Measurements from ENCODE around the gene KCTD20.
"Not testable (repeated sequence)": the region's sequence is repeated elsewhere in the genome, so short reads cannot be mapped to it uniquely, and the experiment has no call there.

Gene KCTD20

GRCh38 chr6:36455486-36456027 lies 12.8 kb downstream of the KCTD20 start:
- ATAC-seq (replicated peaks; ENCODE audit: extremely low read depth, poor library complexity, severe bottlenecking) (no peak), DNase-seq (ENCODE audit: low spot score in 2 of 2) (no peak)
- H3K36me3 Mint-ChIP-seq (ENCODE audit: insufficient read depth), result peaks cover 21% of the 10 kb centered on the region
- H3K9me3 Mint-ChIP-seq, result no peaks in the 10 kb centered on the region
- H3K4me1 Mint-ChIP-seq, result peaks cover 15% of the 10 kb centered on the region
- no peak overlapping the region for H3K27ac Mint-ChIP-seq (ENCODE audit: low read depth)
- no peak overlapping the region for H3K4me3 Mint-ChIP-seq
- H3K27me3 Mint-ChIP-seq, result no peaks in the 10 kb centered on the region

- Mint-ChIP-seq H3K27me3 (no peaks in the 10 kb centered on the region), H3K9me3 (no peaks in the 10 kb centered on the region), H3K27ac (ENCODE audit: low read depth) (no peak overlapping the region), H3K4me3 (no peak overlapping the region), H3K36me3 (ENCODE audit: insufficient read depth) (peaks cover 6% of the 10 kb centered on the region), H3K4me1 (peaks cover 41% of the 10 kb centered on the region)
- ATAC-seq (replicated peaks; ENCODE audit: extremely low read depth, poor library complexity, severe bottlenecking), result no peak
- no peak for DNase-seq (ENCODE audit: low spot score in 2 of 2)
These were observed 16.7 kb downstream of the KCTD20 start for GRCh38 chr6:36459501-36459900.

GRCh38 chr6:36460916-36461315 lies 18.1 kb downstream of the KCTD20 start:
- Mint-ChIP-seq H3K27ac (ENCODE audit: low read depth) (no peak overlapping the region), H3K9me3 (no peaks in the 10 kb centered on the region), H3K4me1 (peaks cover 43% of the 10 kb centered on the region), H3K36me3 (ENCODE audit: insufficient read depth) (peaks cover 4% of the 10 kb centered on the region), H3K27me3 (no peaks in the 10 kb centered on the region), H3K4me3 (no peak overlapping the region)
- DNase-seq (ENCODE audit: low spot score in 2 of 2) (no peak), ATAC-seq (replicated peaks; ENCODE audit: extremely low read depth, poor library complexity, severe bottlenecking) (no peak)

- H3K27me3 Mint-ChIP-seq, result no peaks in the 10 kb centered on the region
- no peaks in the 10 kb centered on the region for H3K9me3 Mint-ChIP-seq
- DNase-seq (ENCODE audit: low spot score in 2 of 2), result no peak
- H3K4me1 Mint-ChIP-seq, result peaks cover 43% of the 10 kb centered on the region
- ATAC-seq (replicated peaks; ENCODE audit: extremely low read depth, poor library complexity, severe bottlenecking), result no peak
- peaks cover 4% of the 10 kb centered on the region for H3K36me3 Mint-ChIP-seq (ENCODE audit: insufficient read depth)
- no peak overlapping the region for H3K4me3 Mint-ChIP-seq
- H3K27ac Mint-ChIP-seq (ENCODE audit: low read depth), result no peak overlapping the region
These were observed 18.8 kb downstream of the KCTD20 start for GRCh38 chr6:36461646-36462045.

GRCh38 chr6:36463676-36464075 lies 20.9 kb downstream of the KCTD20 start:
- H3K9me3 Mint-ChIP-seq, result no peaks in the 10 kb centered on the region
- peaks cover 3% of the 10 kb centered on the region for H3K36me3 Mint-ChIP-seq (ENCODE audit: insufficient read depth)
- H3K27ac Mint-ChIP-seq (ENCODE audit: low read depth), result no peak overlapping the region
- H3K27me3 Mint-ChIP-seq, result no peaks in the 10 kb centered on the region
- H3K4me1 Mint-ChIP-seq, result peaks cover 40% of the 10 kb centered on the region
- no peak overlapping the region for H3K4me3 Mint-ChIP-seq
- no peak for ATAC-seq (replicated peaks; ENCODE audit: extremely low read depth, poor library complexity, severe bottlenecking)
- no peak for DNase-seq (ENCODE audit: low spot score in 2 of 2)

GRCh38 chr6:36464233-36464632 lies 21.4 kb downstream of the KCTD20 start:
- ATAC-seq (replicated peaks; ENCODE audit: extremely low read depth, poor library complexity, severe bottlenecking) (no peak), DNase-seq (ENCODE audit: low spot score in 2 of 2) (no peak)
- Mint-ChIP-seq H3K9me3 (no peaks in the 10 kb centered on the region), H3K27ac (ENCODE audit: low read depth) (no peak overlapping the region), H3K4me3 (no peak overlapping the region), H3K27me3 (no peaks in the 10 kb centered on the region), H3K36me3 (ENCODE audit: insufficient read depth) (peaks cover 5% of the 10 kb centered on the region), H3K4me1 (peaks cover 43% of the 10 kb centered on the region)

GRCh38 chr6:36467625-36468024 lies 24.8 kb downstream of the KCTD20 start:
- Mint-ChIP-seq H3K9me3 (no peaks in the 10 kb centered on the region), H3K27me3 (no peaks in the 10 kb centered on the region), H3K4me3 (no peak overlapping the region), H3K4me1 (peaks cover 26% of the 10 kb centered on the region), H3K27ac (ENCODE audit: low read depth) (no peak overlapping the region), H3K36me3 (ENCODE audit: insufficient read depth) (peaks cover 19% of the 10 kb centered on the region)
- ATAC-seq (replicated peaks; ENCODE audit: extremely low read depth, poor library complexity, severe bottlenecking) (no peak), DNase-seq (ENCODE audit: low spot score in 2 of 2) (no peak)

- H3K9me3 Mint-ChIP-seq, result no peaks in the 10 kb centered on the region
- peaks cover 21% of the 10 kb centered on the region for H3K36me3 Mint-ChIP-seq (ENCODE audit: insufficient read depth)
- H3K27me3 Mint-ChIP-seq, result no peaks in the 10 kb centered on the region
- ATAC-seq (replicated peaks; ENCODE audit: extremely low read depth, poor library complexity, severe bottlenecking), result no peak
- DNase-seq (ENCODE audit: low spot score in 2 of 2), result no peak
- no peak overlapping the region for H3K27ac Mint-ChIP-seq (ENCODE audit: low read depth)
- H3K4me1 Mint-ChIP-seq, result peaks cover 15% of the 10 kb centered on the region
- no peak overlapping the region for H3K4me3 Mint-ChIP-seq
These were observed 26.4 kb downstream of the KCTD20 start for GRCh38 chr6:36469148-36469661.

GRCh38 chr6:36469946-36470345 lies 27.1 kb downstream of the KCTD20 start:
- no peak overlapping the region for H3K27ac Mint-ChIP-seq (ENCODE audit: low read depth)
- no peak overlapping the region for H3K4me3 Mint-ChIP-seq
- peaks cover 24% of the 10 kb centered on the region for H3K36me3 Mint-ChIP-seq (ENCODE audit: insufficient read depth)
- DNase-seq (ENCODE audit: low spot score in 2 of 2) (no peak), ATAC-seq (replicated peaks; ENCODE audit: extremely low read depth, poor library complexity, severe bottlenecking) (no peak)
- no peaks in the 10 kb centered on the region for H3K27me3 Mint-ChIP-seq
- H3K9me3 Mint-ChIP-seq, result no peaks in the 10 kb centered on the region
- H3K4me1 Mint-ChIP-seq, result peaks cover 10% of the 10 kb centered on the region

GRCh38 chr6:36478051-36478526 lies 35.3 kb downstream of the KCTD20 start:
- DNase-seq (ENCODE audit: low spot score in 2 of 2), result no peak
- no peak for ATAC-seq (replicated peaks; ENCODE audit: extremely low read depth, poor library complexity, severe bottlenecking)
- Mint-ChIP-seq H3K4me1 (peaks cover 16% of the 10 kb centered on the region), H3K4me3 (no peak overlapping the region), H3K27ac (ENCODE audit: low read depth) (no peak overlapping the region), H3K27me3 (no peaks in the 10 kb centered on the region), H3K9me3 (no peaks in the 10 kb centered on the region), H3K36me3 (ENCODE audit: insufficient read depth) (peaks cover 36% of the 10 kb centered on the region)

- H3K9me3 Mint-ChIP-seq, result no peaks in the 10 kb centered on the region
- H3K4me1 Mint-ChIP-seq, result peaks cover 16% of the 10 kb centered on the region
- peaks cover 40% of the 10 kb centered on the region for H3K36me3 Mint-ChIP-seq (ENCODE audit: insufficient read depth)
- peak overlapping the region; percentile 56 for H3K27ac Mint-ChIP-seq (ENCODE audit: low read depth)
- ATAC-seq (replicated peaks; ENCODE audit: extremely low read depth, poor library complexity, severe bottlenecking) (no peak), DNase-seq (ENCODE audit: low spot score in 2 of 2) (no peak)
- H3K4me3 Mint-ChIP-seq, result no peak overlapping the region
- H3K27me3 Mint-ChIP-seq, result no peaks in the 10 kb centered on the region
These were observed 36.5 kb downstream of the KCTD20 start for GRCh38 chr6:36479256-36479655.

- not testable (repeated sequence) for ATAC-seq (replicated peaks; ENCODE audit: extremely low read depth, poor library complexity, severe bottlenecking); H3K27ac Mint-ChIP-seq (ENCODE audit: low read depth); H3K9me3 Mint-ChIP-seq; H3K27me3 Mint-ChIP-seq; DNase-seq (ENCODE audit: low spot score in 2 of 2); H3K4me3 Mint-ChIP-seq
- peaks cover 12% of the 10 kb centered on the region for H3K4me1 Mint-ChIP-seq
- peaks cover 49% of the 10 kb centered on the region for H3K36me3 Mint-ChIP-seq (ENCODE audit: insufficient read depth)
These were observed 40.5 kb downstream of the KCTD20 start for GRCh38 chr6:36483326-36483725.

- Mint-ChIP-seq H3K4me3 (no peak overlapping the region), H3K27me3 (no peaks in the 10 kb centered on the region), H3K27ac (ENCODE audit: low read depth) (peak overlapping the region; percentile 41), H3K9me3 (no peaks in the 10 kb centered on the region), H3K36me3 (ENCODE audit: insufficient read depth) (peaks cover 46% of the 10 kb centered on the region), H3K4me1 (peaks cover 5% of the 10 kb centered on the region)
- no peak for ATAC-seq (replicated peaks; ENCODE audit: extremely low read depth, poor library complexity, severe bottlenecking)
- DNase-seq (ENCODE audit: low spot score in 2 of 2), result no peak
These were observed 41.9 kb downstream of the KCTD20 start for GRCh38 chr6:36484736-36485135.
